ENCODE measurements around the gene MAT1A. TPM values are rescaled to one million over a fixed set of nuclear protein-coding genes. Genes with fewer than 3 reads are reported as not detected.

MAT1A gene
- total RNA-seq, 1 experiment from 2014 or later, result 2.1 TPM

DNA sequence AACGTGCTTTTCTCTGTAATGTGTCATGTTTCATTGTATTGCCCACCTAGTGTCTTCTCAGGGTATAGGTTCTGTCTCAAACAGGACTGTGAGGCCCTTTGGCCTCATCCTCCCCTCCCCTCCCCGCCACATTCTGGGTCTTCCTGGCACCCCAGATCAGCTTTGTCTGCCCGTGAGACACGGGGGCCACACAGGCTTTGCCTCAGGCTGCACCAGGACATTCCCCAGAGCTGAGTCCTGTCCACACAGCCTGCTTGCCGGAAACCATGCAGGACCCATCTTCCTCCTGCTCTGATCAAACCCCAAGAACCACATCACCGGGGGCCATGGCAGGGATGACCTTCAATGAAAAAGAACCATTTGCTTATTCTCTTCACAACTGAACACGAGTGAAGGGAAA is 18.6 kb downstream of the MAT1A start:
- TF ChIP-seq, protein P1, sequence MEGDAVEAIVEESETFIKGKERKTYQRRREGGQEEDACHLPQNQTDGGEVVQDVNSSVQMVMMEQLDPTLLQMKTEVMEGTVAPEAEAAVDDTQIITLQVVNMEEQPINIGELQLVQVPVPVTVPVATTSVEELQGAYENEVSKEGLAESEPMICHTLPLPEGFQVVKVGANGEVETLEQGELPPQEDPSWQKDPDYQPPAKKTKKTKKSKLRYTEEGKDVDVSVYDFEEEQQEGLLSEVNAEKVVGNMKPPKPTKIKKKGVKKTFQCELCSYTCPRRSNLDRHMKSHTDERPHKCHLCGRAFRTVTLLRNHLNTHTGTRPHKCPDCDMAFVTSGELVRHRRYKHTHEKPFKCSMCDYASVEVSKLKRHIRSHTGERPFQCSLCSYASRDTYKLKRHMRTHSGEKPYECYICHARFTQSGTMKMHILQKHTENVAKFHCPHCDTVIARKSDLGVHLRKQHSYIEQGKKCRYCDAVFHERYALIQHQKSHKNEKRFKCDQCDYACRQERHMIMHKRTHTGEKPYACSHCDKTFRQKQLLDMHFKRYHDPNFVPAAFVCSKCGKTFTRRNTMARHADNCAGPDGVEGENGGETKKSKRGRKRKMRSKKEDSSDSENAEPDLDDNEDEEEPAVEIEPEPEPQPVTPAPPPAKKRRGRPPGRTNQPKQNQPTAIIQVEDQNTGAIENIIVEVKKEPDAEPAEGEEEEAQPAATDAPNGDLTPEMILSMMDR (conservative IDR thresholded peaks at IDR 0.05), result no peak
- no peak overlapping the region for H2BK12ac ChIP-seq (ENCODE audit: insufficient read length, low read depth, low read length)
- no peak overlapping the region for H2AK5ac ChIP-seq (ENCODE audit: insufficient read length, low read length)
- H2BK15ac ChIP-seq (ENCODE audit: low read depth, low read length), result no peak overlapping the region
- no peak overlapping the region for H3K14ac ChIP-seq (ENCODE audit: insufficient read depth, low read length)
- no peak overlapping the region for H3K4ac ChIP-seq (ENCODE audit: low read depth, low read length)
- no peak overlapping the region for H3K23ac ChIP-seq (ENCODE audit: insufficient read length, low read depth, low read length)
- no peak overlapping the region for H4K5ac ChIP-seq (ENCODE audit: insufficient read length, low read depth, low read length)
- H2BK120ac ChIP-seq (ENCODE audit: low read depth, low read length, poor library complexity, severe bottlenecking), result no peak overlapping the region
- no peak overlapping the region for H4K8ac ChIP-seq (replicated peaks; ENCODE audit: insufficient read length, low read depth, low read length)
- no peak overlapping the region for H2BK20ac ChIP-seq (ENCODE audit: low read depth, low read length, poor library complexity, severe bottlenecking)
- no peaks in the 10 kb centered on the region for H3K27me3 ChIP-seq (ENCODE audit: insufficient read depth, low read length)
- no peak overlapping the region for H3K56ac ChIP-seq (ENCODE audit: insufficient read length, low read depth, low read length)
- no peak overlapping the region for H3K9ac ChIP-seq (ENCODE audit: extremely low read depth, insufficient read length, low read length)
- H2BK5ac ChIP-seq (ENCODE audit: insufficient read length, low read length), result no peak overlapping the region
- Mint-ChIP-seq H3K27me3 (ENCODE audit: low read depth) (peaks cover 8% of the 10 kb centered on the region), H3K4me1 (peaks cover 9 to 13% of the 10 kb centered on the region in 2 experiments), H3K36me3 (ENCODE audit: insufficient read depth in 1 of 3, low read depth in 3 of 3) (peaks cover 0 to 4% (median 2%) of the 10 kb centered on the region in 3 experiments; a peak in 2 of 7 replicates), H3K27ac (no peak overlapping the region), H3K9me3 (peaks cover 0 to 14% of the 10 kb centered on the region in 2 experiments; a peak in 3 of 5 replicates), H3K4me3 (no peak overlapping the region)
- WGBS (ENCODE audit: extremely low coverage, insufficient read length, low lambda C conversion rate), result no CpG with 5 or more reads among the region's 7 CpGs
- no peak overlapping the region for H3T11ph ChIP-seq (ENCODE audit: low read length)
- no peaks in the 10 kb centered on the region for H3K79me1 ChIP-seq (ENCODE audit: insufficient read depth, low read depth, low read length, poor library complexity, severe bottlenecking)
- H3K27ac ChIP-seq (ENCODE audit: insufficient read length, low read depth, low read length), result no peak overlapping the region
- no peak overlapping the region for H3K18ac ChIP-seq (ENCODE audit: insufficient read length, low read depth, low read length)
- no peak overlapping the region for H3K4me2 ChIP-seq (ENCODE audit: insufficient read depth, insufficient read length, low read length)
- no peak overlapping the region for H2AFZ ChIP-seq (ENCODE audit: low read length)
- no peak overlapping the region for H4K91ac ChIP-seq (ENCODE audit: insufficient read length, low read depth, low read length)
- no peaks in the 10 kb centered on the region for H3K9me3 ChIP-seq (ENCODE audit: control insufficient read depth, low read depth, low read length)
- H3K79me2 ChIP-seq (ENCODE audit: insufficient read depth, low read length), result no peaks in the 10 kb centered on the region
- H3K4me1 ChIP-seq (ENCODE audit: insufficient read depth, low read length), result peaks cover 5% of the 10 kb centered on the region; the same call in 1 of the 2 replicates
- H3K23me2 ChIP-seq (ENCODE audit: insufficient read length, low read depth, low read length, poor library complexity, severe bottlenecking), result no peaks in the 10 kb centered on the region
- H4K20me1 ChIP-seq (ENCODE audit: control insufficient read depth, insufficient read depth, insufficient read length), result no peaks in the 10 kb centered on the region
- DNase-seq, result no peak

Measured in H9 (cell line).